ENCODE results near the gene TECTA.
"Not testable (repeated sequence)": the region's sequence is repeated elsewhere in the genome, so short reads cannot be mapped to it uniquely, and the experiment has no call there.

TECTA gene

GRCh38 chr11:121112498-121113455 is 11.7 kb downstream of the TECTA start:
- H3K4me2 ChIP-seq (ENCODE audit: low read length), result no peak overlapping the region
- H3K9me3 ChIP-seq (replicated peaks; ENCODE audit: low read length), result no peaks in the 10 kb centered on the region
- H3K9ac ChIP-seq (ENCODE audit: low read depth, low read length), result no peak overlapping the region
- no peaks in the 10 kb centered on the region for H3K4me1 ChIP-seq (ENCODE audit: control insufficient read depth, insufficient read depth, low read length)
- H3K36me3 ChIP-seq (ENCODE audit: insufficient read depth, low read length), result no peaks in the 10 kb centered on the region
- H3K4me3 ChIP-seq (ENCODE audit: low read length), result no peak overlapping the region
- peaks cover 18% of the 10 kb centered on the region for H3K27me3 ChIP-seq (ENCODE audit: control insufficient read depth, insufficient read depth, low read length)

- Histone ChIP-seq H3K4me2 (ENCODE audit: low read length) (no peak overlapping the region), H3K36me3 (ENCODE audit: insufficient read depth, low read length) (no peaks in the 10 kb centered on the region), H3K9me3 (replicated peaks; ENCODE audit: low read length) (no peaks in the 10 kb centered on the region), H3K4me1 (ENCODE audit: control insufficient read depth, insufficient read depth, low read length) (no peaks in the 10 kb centered on the region), H3K9ac (ENCODE audit: low read depth, low read length) (no peak overlapping the region), H3K27me3 (ENCODE audit: control insufficient read depth, insufficient read depth, low read length) (peaks cover 18% of the 10 kb centered on the region), H3K4me3 (ENCODE audit: low read length) (no peak overlapping the region)
These were observed 12.6 kb downstream of the TECTA start for GRCh38 chr11:121113611-121114010.

GRCh38 chr11:121115024-121115423 is 14.0 kb downstream of the TECTA start:
- H3K9me3 ChIP-seq (replicated peaks; ENCODE audit: low read length); H3K36me3 ChIP-seq (ENCODE audit: insufficient read depth, low read length); H3K9ac ChIP-seq (ENCODE audit: low read depth, low read length); H3K4me1 ChIP-seq (ENCODE audit: control insufficient read depth, insufficient read depth, low read length); H3K4me2 ChIP-seq (ENCODE audit: low read length); H3K4me3 ChIP-seq (ENCODE audit: low read length): not testable (repeated sequence)
- H3K27me3 ChIP-seq (ENCODE audit: control insufficient read depth, insufficient read depth, low read length), result peaks cover 15% of the 10 kb centered on the region

GRCh38 chr11:121117788-121118187 is 16.7 kb downstream of the TECTA start:
- Histone ChIP-seq H3K9me3 (replicated peaks; ENCODE audit: low read length) (peaks cover 6% of the 10 kb centered on the region), H3K9ac (ENCODE audit: low read depth, low read length) (no peak overlapping the region), H3K4me2 (ENCODE audit: low read length) (no peak overlapping the region), H3K27me3 (ENCODE audit: control insufficient read depth, insufficient read depth, low read length) (peaks cover 3% of the 10 kb centered on the region), H3K4me3 (ENCODE audit: low read length) (no peak overlapping the region), H3K4me1 (ENCODE audit: control insufficient read depth, insufficient read depth, low read length) (no peaks in the 10 kb centered on the region), H3K36me3 (ENCODE audit: insufficient read depth, low read length) (no peaks in the 10 kb centered on the region)

GRCh38 chr11:121119440-121119839 is 18.4 kb downstream of the TECTA start:
- peaks cover 6% of the 10 kb centered on the region for H3K9me3 ChIP-seq (replicated peaks; ENCODE audit: low read length)
- H3K9ac ChIP-seq (ENCODE audit: low read depth, low read length), result no peak overlapping the region
- no peak overlapping the region for H3K4me3 ChIP-seq (ENCODE audit: low read length)
- peaks cover 3% of the 10 kb centered on the region for H3K27me3 ChIP-seq (ENCODE audit: control insufficient read depth, insufficient read depth, low read length)
- H3K36me3 ChIP-seq (ENCODE audit: insufficient read depth, low read length), result no peaks in the 10 kb centered on the region
- no peaks in the 10 kb centered on the region for H3K4me1 ChIP-seq (ENCODE audit: control insufficient read depth, insufficient read depth, low read length)
- H3K4me2 ChIP-seq (ENCODE audit: low read length), result no peak overlapping the region

GRCh38 chr11:121122328-121122727 is 21.3 kb downstream of the TECTA start:
- Histone ChIP-seq H3K9ac (ENCODE audit: low read depth, low read length) (no peak overlapping the region), H3K9me3 (replicated peaks; ENCODE audit: low read length) (peaks cover 6% of the 10 kb centered on the region), H3K4me3 (ENCODE audit: low read length) (no peak overlapping the region), H3K4me1 (ENCODE audit: control insufficient read depth, insufficient read depth, low read length) (no peaks in the 10 kb centered on the region), H3K36me3 (ENCODE audit: insufficient read depth, low read length) (no peaks in the 10 kb centered on the region), H3K27me3 (ENCODE audit: control insufficient read depth, insufficient read depth, low read length) (peaks cover 3% of the 10 kb centered on the region), H3K4me2 (ENCODE audit: low read length) (no peak overlapping the region)

GRCh38 chr11:121123496-121124069 is 22.5 kb downstream of the TECTA start:
- Histone ChIP-seq H3K9me3 (replicated peaks; ENCODE audit: low read length) (peaks cover 6% of the 10 kb centered on the region), H3K4me1 (ENCODE audit: control insufficient read depth, insufficient read depth, low read length) (no peaks in the 10 kb centered on the region), H3K9ac (ENCODE audit: low read depth, low read length) (no peak overlapping the region)

GRCh38 chr11:121127809-121128208 is 26.8 kb downstream of the TECTA start:
- Histone ChIP-seq H3K4me1 (ENCODE audit: control insufficient read depth, insufficient read depth, low read length) (no peaks in the 10 kb centered on the region), H3K27me3 (ENCODE audit: control insufficient read depth, insufficient read depth, low read length) (no peaks in the 10 kb centered on the region), H3K36me3 (ENCODE audit: insufficient read depth, low read length) (no peaks in the 10 kb centered on the region)

More at GRCh38 chr11:121123496-121124069, 22.5 kb downstream of the TECTA start:
- Histone ChIP-seq H3K36me3 (ENCODE audit: insufficient read depth, low read length) (no peaks in the 10 kb centered on the region), H3K27me3 (ENCODE audit: control insufficient read depth, insufficient read depth, low read length) (no peaks in the 10 kb centered on the region), H3K4me3 (ENCODE audit: low read length) (no peak overlapping the region), H3K4me2 (ENCODE audit: low read length) (no peak overlapping the region)

GRCh38 chr11:121129362-121130340 is 28.6 kb downstream of the TECTA start:
- no peaks in the 10 kb centered on the region for H3K9me3 ChIP-seq (replicated peaks; ENCODE audit: low read length)

More at GRCh38 chr11:121127809-121128208, 26.8 kb downstream of the TECTA start:
- Histone ChIP-seq H3K4me2 (ENCODE audit: low read length) (no peak overlapping the region), H3K9ac (ENCODE audit: low read depth, low read length) (no peak overlapping the region), H3K4me3 (ENCODE audit: low read length) (no peak overlapping the region), H3K9me3 (replicated peaks; ENCODE audit: low read length) (no peaks in the 10 kb centered on the region)

GRCh38 chr11:121131656-121132055 is 30.6 kb downstream of the TECTA start:
- Histone ChIP-seq H3K4me2 (ENCODE audit: low read length) (no peak overlapping the region), H3K4me1 (ENCODE audit: control insufficient read depth, insufficient read depth, low read length) (no peaks in the 10 kb centered on the region)

More at GRCh38 chr11:121129362-121130340, 28.6 kb downstream of the TECTA start:
- Histone ChIP-seq H3K27me3 (ENCODE audit: control insufficient read depth, insufficient read depth, low read length) (no peaks in the 10 kb centered on the region), H3K36me3 (ENCODE audit: insufficient read depth, low read length) (no peaks in the 10 kb centered on the region), H3K4me2 (ENCODE audit: low read length) (no peak overlapping the region), H3K4me1 (ENCODE audit: control insufficient read depth, insufficient read depth, low read length) (no peaks in the 10 kb centered on the region), H3K4me3 (ENCODE audit: low read length) (no peak overlapping the region), H3K9ac (ENCODE audit: low read depth, low read length) (no peak overlapping the region)

More at GRCh38 chr11:121131656-121132055, 30.6 kb downstream of the TECTA start:
- Histone ChIP-seq H3K36me3 (ENCODE audit: insufficient read depth, low read length) (no peaks in the 10 kb centered on the region), H3K9ac (ENCODE audit: low read depth, low read length) (no peak overlapping the region), H3K4me3 (ENCODE audit: low read length) (no peak overlapping the region), H3K9me3 (replicated peaks; ENCODE audit: low read length) (no peaks in the 10 kb centered on the region), H3K27me3 (ENCODE audit: control insufficient read depth, insufficient read depth, low read length) (no peaks in the 10 kb centered on the region)

All from skeletal muscle satellite cell (primary cell).